GM21529 (cell line): ENCODE data around the gene ABHD16A.

Source experiments
- ATAC-seq: cut with Tn5 transposase; IDR thresholded peaks from one replicate; pipeline ENCODE4 v1.9.1; 2021; ENCODE audit not compliant: unreplicated experiment

Gene ABHD16A

GRCh38 chr6:31690231-31691077, 12.7 kb downstream of the ABHD16A start:
- ATAC-seq, result no peak

DNA sequence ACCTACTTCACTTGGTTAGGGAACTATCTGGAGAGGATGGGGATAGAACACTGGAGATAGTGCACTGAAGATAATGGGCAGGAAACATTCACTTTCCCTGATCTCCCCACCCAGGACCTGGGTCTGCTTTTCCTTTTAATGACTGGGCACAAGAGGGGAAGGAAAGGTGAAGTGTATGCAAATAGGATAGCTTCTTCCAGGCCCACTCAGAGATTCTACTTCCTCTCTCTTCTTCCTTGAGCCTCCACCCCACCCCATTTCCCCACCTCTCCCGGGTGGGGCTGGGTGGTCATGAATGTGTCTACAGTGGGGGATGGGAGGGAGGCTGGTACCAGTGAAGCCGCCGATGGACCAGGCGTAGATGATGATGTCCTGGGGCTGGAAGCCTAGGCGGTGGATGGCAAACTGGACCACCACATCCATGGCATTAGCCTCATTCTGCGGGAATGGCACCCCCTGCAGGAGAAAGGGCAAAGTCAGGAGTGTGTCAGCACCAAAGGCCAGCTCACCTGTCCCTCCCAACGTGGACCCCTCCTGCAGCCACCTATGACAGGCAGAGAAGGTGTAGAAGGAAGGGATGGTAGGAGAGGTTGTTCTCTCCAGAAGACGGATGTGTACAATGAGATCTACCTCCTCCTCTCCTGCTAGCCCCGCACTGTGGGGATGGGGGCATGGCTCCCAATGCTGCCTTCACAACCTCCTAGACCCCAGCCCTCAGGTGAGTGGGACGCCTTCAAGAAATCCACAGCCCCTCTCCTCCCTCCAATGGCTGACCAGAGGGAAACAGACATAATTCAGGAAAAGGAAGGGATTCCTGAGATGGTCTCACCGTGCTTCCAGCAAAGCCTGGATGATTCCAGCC, 13.6 kb downstream of the ABHD16A start:
- no peak for ATAC-seq

- no peak for ATAC-seq
These were observed 15.0 kb downstream of the ABHD16A start for GRCh38 chr6:31687860-31688693.

GRCh38 chr6:31687321-31687720, 15.8 kb downstream of the ABHD16A start:
- ATAC-seq, result no peak

GRCh38 chr6:31686483-31686882, 16.6 kb downstream of the ABHD16A start:
- ATAC-seq, result no peak

GRCh38 chr6:31683591-31683990, 19.5 kb downstream of the ABHD16A start:
- ATAC-seq, result no peak

DNA sequence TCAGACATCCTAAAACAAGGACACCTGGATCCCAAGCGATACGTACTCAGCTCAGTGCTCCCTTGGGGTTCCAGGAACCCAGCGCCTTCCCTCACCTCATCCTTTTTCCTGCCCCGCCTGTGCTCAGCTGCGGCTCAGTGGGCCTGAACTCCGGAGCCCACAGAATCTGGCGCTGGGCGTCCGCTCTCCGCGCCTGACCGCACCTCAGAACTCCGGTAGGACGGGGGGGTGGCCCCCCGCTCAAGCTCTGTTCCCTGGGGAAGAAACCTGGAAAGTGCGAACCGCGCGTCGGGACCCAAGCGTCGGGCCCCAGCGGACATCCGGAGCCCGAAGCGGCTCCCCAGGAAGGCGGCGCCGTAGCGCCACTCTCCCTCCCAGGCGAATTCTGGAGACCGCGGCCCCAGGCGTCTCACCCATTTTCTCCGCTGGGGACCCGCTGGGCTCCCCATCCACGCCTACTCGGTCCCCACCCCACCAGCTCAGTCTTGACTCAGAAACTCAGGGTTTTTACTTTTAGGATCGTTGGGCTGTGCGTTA, 21.9 kb downstream of the ABHD16A start:
- ATAC-seq, result no peak

GRCh38 chr6:31680226-31681134, 22.6 kb downstream of the ABHD16A start, which contains the start of gene LY6G5C:
TSS of gene LY6G5C (minus strand) at chr6:31681067. CDS start at chr6:31680373, 694 bp downstream.
- no peak for ATAC-seq

GRCh38 chr6:31677955-31678354, 25.2 kb downstream of the ABHD16A start:
- no peak for ATAC-seq

DNA sequence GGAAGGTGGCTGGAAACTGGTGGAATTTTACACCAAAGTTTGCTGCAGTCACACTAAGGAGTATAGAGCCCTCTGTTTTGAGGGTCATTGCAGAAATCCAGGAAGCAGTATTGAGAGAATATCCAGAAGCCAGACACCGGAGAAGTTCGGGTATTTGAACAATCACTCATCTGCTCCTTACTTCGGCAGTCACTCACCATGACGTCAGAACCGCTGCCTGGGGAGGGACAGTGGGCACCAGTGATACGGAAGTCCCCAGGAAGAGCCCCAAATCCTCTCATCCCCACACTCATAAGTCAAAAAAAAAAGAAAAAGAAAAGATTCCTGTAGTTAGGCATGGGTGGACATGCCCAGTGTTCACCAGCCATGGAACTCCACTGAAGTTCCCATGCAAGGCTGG, 26.2 kb downstream of the ABHD16A start:
- no peak for ATAC-seq

DNA sequence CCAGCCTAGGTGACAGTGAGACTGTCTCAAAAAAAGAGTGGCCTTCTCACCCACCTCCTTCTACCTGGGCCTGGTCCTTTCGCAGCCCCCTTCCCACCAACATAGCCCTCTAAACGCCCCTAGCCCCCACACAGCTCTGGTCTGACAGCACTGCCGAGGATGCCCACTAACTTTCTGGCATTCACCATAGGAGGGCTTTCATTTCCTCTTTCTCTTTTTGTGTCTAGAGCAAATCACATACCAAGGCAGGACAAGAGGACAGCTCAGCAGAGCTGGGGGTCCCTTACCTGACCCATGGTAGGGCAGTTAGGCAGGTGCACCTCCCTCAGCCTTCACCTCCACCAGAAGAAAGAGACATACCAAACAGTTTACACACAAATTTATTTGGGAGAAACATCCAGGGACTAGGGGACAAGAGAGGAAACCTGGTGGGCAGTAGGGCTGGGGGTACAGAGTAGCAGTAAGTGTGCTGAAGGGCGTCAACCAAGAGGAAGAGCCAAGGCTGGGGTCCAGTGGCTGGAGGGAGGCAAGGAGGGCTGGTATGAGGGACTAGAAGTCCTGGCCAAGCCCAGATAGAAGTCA, 26.7 kb downstream of the ABHD16A start:
- no peak for ATAC-seq

DNA sequence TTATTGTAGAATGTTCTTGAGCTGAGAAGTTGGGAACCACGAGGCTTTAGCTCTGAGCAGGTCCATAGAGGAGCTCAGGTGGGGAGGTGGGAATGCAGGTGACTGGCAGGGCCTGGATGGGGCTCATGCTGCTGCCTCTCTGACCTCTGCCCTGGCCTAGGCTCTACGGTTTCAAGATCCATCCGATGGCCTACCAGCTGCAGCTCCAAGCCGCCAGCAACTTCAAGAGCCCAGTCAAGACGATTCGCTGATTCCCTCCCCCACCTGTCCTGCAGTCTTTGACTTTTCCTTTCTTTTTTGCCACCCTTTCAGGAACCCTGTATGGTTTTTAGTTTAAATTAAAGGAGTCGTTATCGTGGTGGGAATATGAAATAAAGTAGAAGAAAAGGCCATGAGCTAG, 33.4 kb downstream of the ABHD16A start, which contains the start of gene LY6G5B:
Gene LY6G5B, plus strand, starts transcription at position 301 of the 400 bp plus-strand sequence. CDS start 975 bp downstream, outside the sequence.
- no peak for ATAC-seq

DNA sequence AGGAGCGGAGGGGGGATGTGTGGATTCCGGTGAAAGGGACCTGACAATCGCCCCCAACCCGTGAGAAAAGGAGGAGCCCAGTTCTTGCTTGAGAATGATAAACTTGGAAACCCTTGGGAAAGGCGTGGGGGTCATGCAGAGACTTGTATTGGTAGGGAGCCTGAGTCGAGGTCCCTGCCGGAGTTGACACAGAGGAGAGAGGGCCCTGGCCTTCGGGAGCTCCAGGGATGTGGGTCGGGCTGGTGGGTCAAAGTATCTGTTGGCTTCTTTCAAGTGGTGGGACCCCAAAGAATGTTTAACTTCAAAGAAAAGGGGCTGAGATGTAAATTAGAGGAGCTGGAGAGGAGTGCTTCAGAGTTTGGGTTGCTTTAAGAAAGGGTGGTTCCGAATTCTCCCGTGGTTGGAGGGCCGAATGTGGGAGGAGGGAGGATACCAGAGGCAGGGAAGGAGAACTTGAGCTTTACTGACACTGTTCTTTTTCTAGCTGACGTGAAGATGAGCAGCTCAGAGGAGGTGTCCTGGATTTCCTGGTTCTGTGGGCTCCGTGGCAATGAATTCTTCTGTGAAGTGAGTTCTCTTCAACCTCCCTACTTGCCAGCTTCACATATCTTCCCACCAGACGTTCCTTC, 36.7 kb downstream of the ABHD16A start:
- ATAC-seq, result no peak

DNA sequence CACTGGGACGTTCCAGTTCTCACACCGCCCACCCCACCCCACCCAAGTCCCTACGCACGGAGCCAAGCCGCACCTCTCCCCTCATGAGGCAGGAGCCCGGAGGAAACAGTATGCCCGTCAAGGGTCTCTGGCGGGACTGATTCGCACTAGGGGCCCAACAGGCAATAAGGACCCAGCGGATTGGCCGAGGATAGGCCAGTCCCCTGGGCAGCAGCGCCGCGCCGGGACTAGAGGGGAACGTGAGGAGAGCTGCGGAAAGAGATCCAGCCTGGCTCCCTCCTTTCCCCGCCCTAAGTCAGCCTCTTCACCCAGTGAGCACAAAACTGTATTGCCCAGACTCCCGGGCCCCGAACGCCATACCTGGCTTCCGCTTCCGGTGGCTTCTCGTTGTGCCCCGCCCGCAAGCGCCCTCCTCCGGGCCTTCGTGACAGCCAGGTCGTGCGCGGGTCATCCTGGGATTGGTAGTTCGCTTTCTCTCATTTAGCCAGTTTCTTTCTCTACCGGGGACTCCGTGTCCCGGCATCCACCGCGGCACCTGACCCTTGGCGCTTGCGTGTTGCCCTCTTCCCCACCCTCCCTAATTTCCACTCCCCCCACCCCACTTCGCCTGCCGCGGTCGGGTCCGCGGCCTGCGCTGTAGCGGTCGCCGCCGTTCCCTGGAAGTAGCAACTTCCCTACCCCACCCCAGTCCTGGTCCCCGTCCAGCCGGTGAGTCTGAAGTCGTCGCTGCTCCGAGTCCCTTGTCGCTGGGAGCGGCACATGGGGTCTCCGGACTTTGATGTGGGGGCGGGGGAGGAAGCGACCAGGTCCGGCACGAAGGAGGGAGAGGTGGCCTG, 37.4 kb downstream of the ABHD16A start, which contains the start of gene CSNK2B:
Gene CSNK2B, plus strand, starts transcription at position 580 of the 836 bp plus-strand sequence. CDS start 752 bp downstream, outside the sequence.
- peak; percentile 66 for ATAC-seq

- ATAC-seq, result peak; percentile 32
These were observed 38.2 kb downstream of the ABHD16A start, which contains the start of gene GPANK1 for GRCh38 chr6:31664790-31665500. TSS of gene GPANK1 (minus strand) at chr6:31664997. CDS start at chr6:31664478, 519 bp downstream.

DNA sequence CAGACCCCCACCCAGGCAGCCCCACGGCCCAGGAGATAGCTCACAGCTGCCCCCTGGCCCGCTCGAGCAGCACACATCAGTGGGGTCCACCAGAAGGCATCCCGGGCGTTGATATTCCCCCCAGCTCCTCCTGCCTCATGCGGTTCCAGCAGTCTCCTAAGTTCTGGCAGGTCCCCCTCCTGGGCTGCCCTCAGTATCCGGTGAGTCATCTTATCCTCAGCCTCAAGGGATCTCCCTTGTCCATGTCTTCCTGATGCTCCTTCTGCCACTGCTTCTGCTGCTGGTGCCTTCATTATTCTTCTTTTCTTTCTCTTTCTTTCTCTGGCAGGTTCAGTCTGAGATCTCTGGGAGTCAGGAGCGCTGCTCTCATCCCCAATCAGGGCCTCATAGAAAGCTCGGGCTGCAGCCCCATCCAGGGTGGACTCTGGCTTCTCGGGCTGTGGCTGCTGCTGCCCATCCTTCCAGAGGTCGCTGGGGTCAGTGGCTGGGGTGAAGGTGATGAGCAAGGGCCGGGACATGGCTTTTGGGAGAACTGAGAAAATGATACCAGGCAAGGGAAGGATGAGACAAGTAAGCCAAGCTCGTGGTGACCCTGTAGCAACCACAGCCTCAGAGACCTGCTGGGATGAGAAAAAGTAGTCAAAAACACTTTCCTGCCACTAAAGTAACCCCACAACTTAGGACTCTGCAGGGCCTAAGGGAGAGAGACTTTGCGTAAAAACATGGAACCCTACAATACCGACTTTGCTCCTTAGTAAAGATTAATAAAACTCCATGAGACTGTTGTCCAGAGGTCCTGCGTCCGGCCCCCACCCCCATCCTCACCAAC, 38.9 kb downstream of the ABHD16A start:
- ATAC-seq, result no peak
